ENCODE measurements around the gene FAM193B. TPM values are rescaled to one million over a fixed set of nuclear protein-coding genes. Genes with fewer than 3 reads are reported as not detected.

FAM193B gene
- total RNA-seq, 1 experiment from 2014 or later, result 58.5 TPM

- Histone ChIP-seq H3K27me3 (ENCODE audit: control insufficient read depth, insufficient read depth, low read length) (no peaks in the 10 kb centered on the region), H3K4me1 (ENCODE audit: control insufficient read depth, insufficient read depth, low read length) (peaks cover 11% of the 10 kb centered on the region), H3K27ac (ENCODE audit: low read length) (peak overlapping the region; percentile 83), H3K4me3 (ENCODE audit: low read depth in 2 of 2, low read length in 2 of 2) (peak overlapping the region; percentile 56 to 93), H3K9me3 (ENCODE audit: control insufficient read depth, insufficient read depth, low read depth, low read length) (no peaks in the 10 kb centered on the region), H3K36me3 (ENCODE audit: control insufficient read depth, insufficient read depth, low read length) (peaks cover 1% of the 10 kb centered on the region)
- intact Hi-C loops (cut with micrococcal nuclease; ENCODE audit: unreplicated experiment) (no loop called here), in situ Hi-C loops (cut with HindIII; ENCODE audit: low pct_unique_long_range_greater_than_20kb, low sequenced_read_pairs) (no loop called here)
- TF ChIP-seq CTCF (IDR thresholded peaks at IDR 0.05) (no peak), TCF7L2 (IDR thresholded peaks at IDR 0.05; ENCODE audit: low read depth, low read length) (no peak), REST (IDR thresholded peaks at IDR 0.05; ENCODE audit: insufficient read depth in 1 of 2, low read depth in 2 of 2, low read length in 1 of 2) (no peak), POLR2AphosphoS5 (IDR thresholded peaks at IDR 0.05; ENCODE audit: low read depth, low read length) (no peak), SIN3A (IDR thresholded peaks at IDR 0.05; ENCODE audit: borderline replicate concordance, insufficient read depth, low read depth, low read length) (no peak)
- no TSS peak for BruUV-seq (replicated peaks)
- no peak for DNase-seq (ENCODE audit: low read depth, low spot score)
- ChIA-PET CTCF (interaction anchor here (0.6 kb wide), 1 partner anchor 34 kb away, joined by 7 read pairs; no protein-coding TSS in a partner anchor), POLR2A (no interaction called here)
- ATAC-seq, result no peak
These were observed 46.2 kb upstream of the FAM193B start for GRCh38 chr5:177600508-177601018.

GRCh38 chr5:177599731-177600507 lies 45.6 kb upstream of the FAM193B start, which contains the start of gene B4GALT7:
Gene B4GALT7, plus strand, starts transcription at chr5:177600132. Its CDS starts 79 bp downstream, at chr5:177600211.
- ChIA-PET CTCF (no interaction called here), POLR2A (no interaction called here)
- Histone ChIP-seq H3K36me3 (ENCODE audit: control insufficient read depth, insufficient read depth, low read length) (peaks cover 4% of the 10 kb centered on the region), H3K27ac (ENCODE audit: low read length) (peak within 1 kb of the TSS; percentile 83), H3K27me3 (ENCODE audit: control insufficient read depth, insufficient read depth, low read length) (no peaks in the 10 kb centered on the region), H3K9me3 (ENCODE audit: control insufficient read depth, insufficient read depth, low read depth, low read length) (no peaks in the 10 kb centered on the region), H3K4me3 (ENCODE audit: low read depth in 2 of 2, low read length in 2 of 2) (peak within 1 kb of the TSS; percentile 56 to 93), H3K4me1 (ENCODE audit: control insufficient read depth, insufficient read depth, low read length) (peaks cover 11% of the 10 kb centered on the region)
- no TSS peak for BruUV-seq (replicated peaks)
- ATAC-seq (peak; percentile 96), DNase-seq (ENCODE audit: low read depth, low spot score) (no peak)
- in situ Hi-C loops (cut with HindIII; ENCODE audit: low pct_unique_long_range_greater_than_20kb, low sequenced_read_pairs), result loop anchor here (10.0 kb wide), 1 partner anchor 55 kb away; no protein-coding TSS in a partner anchor
- intact Hi-C loops (cut with micrococcal nuclease; ENCODE audit: unreplicated experiment), result no loop called here
- peak; percentile 84; the same call in 1 of the 2 replicates for TF ChIP-seq SIN3A (IDR thresholded peaks at IDR 0.05; ENCODE audit: borderline replicate concordance, insufficient read depth, low read depth, low read length)
- TF ChIP-seq REST (IDR thresholded peaks at IDR 0.05; ENCODE audit: insufficient read depth in 1 of 2, low read depth in 2 of 2, low read length in 1 of 2), result no peak
- TF ChIP-seq CTCF (IDR thresholded peaks at IDR 0.05), result no peak
- peak; percentile 68; the same call in 1 of the 2 replicates for TF ChIP-seq POLR2AphosphoS5 (IDR thresholded peaks at IDR 0.05; ENCODE audit: low read depth, low read length)
- TF ChIP-seq TCF7L2 (IDR thresholded peaks at IDR 0.05; ENCODE audit: low read depth, low read length), result peak; percentile 34; the same call in 1 of the 2 replicates

Data from Panc1 (cell line).